ENCODE results near the gene UGT1A4.

- TF ChIP-seq CTCF (IDR thresholded peaks at IDR 0.05), result no peak
- no peak for TF ChIP-seq POLR2AphosphoS5 (IDR thresholded peaks at IDR 0.05; ENCODE audit: insufficient read depth in 1 of 2, low read depth in 1 of 2)
Measured at GRCh38 chr2:233817361-233817911, 98.9 kb downstream of the UGT1A4 start.

Data from vagina (tissue), 2 donors.